GM19395 (cell line): Measurements from ENCODE around the gene HECW1.
"Not testable (repeated sequence)": the region's sequence is repeated elsewhere in the genome, so short reads cannot be mapped to it uniquely, and the experiment has no call there.

Experiments used
- ATAC-seq: cut with Tn5 transposase; IDR thresholded peaks from one replicate; pipeline ENCODE4 v1.9.1; 2021; ENCODE audit warnings: mild to moderate bottlenecking, moderate library complexity; ENCODE audit not compliant: unreplicated experiment

HECW1 gene

DNA sequence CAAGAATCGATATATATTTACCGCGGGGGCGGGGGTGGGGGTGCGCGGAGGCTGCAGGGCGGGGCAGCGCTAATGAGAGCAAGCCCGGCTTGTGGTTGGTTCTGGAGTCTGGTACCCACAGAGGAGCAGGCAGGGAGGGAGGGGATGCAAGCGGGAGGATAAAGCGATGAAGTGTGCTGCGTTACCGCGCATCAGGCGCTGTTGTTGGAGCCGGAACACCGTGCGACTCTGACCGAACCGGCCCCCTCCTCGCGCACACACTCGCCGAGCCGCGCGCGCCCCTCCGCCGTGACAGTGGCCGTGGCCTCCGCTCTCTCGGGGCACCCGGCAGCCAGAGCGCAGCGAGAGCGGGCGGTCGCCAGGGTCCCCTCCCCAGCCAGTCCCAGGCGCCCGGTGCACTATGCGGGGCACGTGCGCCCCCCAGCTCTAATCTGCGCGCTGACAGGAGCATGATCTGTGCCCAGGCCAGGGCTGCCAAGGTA is at the start of gene HECW1:
TSS of gene HECW1 (plus strand) at position 189 of the 482 bp plus-strand sequence. CDS start 131,259 bp downstream, outside the sequence.
- ATAC-seq, result no peak

DNA sequence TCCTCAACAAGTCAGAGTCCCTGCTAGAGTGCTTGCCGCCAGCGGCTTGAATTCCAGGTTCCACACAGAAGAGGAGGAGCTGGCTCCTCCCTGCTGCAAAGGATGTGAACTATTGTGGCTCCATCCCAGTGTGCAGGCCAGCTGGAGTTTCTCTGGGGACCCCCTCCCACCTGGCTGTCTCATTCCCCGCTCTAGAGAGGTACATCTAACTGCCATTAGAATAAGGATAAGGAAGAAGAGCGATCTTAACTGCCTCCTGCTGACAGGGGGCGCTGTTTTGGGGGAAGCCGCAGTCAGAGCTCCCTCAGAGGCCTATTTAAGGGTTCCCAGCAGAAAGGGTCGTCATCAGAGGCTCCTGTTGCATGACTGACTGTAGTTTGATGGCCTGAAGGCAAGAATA is 40.8 kb upstream of the HECW1 start:
- no peak for ATAC-seq

DNA sequence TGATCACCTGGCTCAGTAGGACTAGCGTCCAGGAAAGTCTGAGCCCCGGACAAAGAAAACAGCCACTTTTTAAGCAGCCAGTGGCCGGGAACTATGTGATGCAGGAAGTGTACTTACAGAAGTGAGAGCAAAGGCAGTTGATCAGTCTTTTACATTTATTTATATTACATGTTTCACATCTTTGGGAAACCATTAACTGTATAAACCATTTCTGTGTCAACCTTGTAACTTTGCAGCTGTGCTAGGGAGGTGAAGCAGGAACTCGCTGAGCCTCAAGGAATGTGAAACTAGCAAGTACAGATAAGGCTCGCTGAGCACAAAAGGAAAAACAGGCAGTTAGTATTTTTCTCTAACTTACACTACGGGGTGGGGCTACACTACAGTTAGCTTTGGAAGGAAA is 39.9 kb upstream of the HECW1 start:
- peak; percentile 64 for ATAC-seq

DNA sequence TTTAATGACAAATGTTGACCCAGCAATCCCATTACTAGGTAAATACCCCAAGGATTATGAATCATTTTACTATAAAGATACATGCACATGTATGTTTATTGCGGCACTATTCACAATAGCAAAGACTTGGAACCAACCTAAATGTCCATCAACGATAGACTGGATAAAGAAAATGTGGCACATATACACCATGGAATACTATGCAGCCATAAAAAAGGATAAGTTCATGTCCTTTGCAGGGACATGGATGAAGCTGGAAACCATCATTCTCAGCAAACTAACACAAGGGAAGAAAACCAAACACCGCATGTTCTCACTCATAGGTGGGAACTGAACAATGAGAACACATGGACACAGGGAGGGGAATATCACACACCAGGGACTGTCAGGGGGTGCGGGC is 38.6 kb upstream of the HECW1 start:
- not testable (repeated sequence) for ATAC-seq

DNA sequence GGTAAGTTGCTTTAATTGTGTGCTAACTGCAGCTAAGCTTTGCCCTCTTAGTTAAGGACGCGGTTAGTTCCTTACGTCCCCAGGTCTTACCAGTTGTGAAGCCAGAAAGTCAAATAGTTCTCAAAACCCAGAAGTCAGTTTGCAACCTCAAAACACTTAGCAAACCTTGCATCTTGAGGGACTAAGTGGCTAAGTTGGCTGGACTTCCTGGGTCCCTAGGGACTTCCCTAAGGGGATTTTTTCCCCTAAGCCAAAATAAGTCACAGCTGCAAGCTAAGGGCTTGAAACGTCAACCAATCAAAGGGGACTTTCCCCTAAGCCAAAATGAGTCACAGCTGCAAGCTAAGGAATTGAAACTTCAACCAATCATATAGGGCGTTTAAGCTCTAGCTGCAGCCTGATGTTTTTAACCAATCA is 36.2 kb upstream of the HECW1 start:
- peak; percentile 63 for ATAC-seq

DNA sequence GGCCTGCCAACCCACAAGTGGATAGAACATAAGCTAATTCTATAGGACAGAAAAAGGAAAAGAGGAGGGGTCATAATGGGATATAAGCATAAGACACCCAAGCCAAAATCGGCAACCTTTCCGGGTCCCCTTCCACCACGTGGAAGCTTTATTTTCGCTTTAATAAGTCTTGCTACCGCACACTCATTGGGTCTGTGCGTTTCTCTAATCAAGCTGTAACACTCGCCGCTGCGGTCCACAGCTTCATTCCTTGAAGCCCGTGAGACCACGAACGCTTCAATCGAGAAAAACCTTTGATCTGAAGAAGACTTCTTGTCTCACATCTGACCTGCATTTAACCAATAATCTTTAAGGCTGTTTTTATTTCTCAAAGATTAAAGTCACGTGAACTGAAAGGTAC is 35.8 kb upstream of the HECW1 start:
- ATAC-seq, result no peak

DNA sequence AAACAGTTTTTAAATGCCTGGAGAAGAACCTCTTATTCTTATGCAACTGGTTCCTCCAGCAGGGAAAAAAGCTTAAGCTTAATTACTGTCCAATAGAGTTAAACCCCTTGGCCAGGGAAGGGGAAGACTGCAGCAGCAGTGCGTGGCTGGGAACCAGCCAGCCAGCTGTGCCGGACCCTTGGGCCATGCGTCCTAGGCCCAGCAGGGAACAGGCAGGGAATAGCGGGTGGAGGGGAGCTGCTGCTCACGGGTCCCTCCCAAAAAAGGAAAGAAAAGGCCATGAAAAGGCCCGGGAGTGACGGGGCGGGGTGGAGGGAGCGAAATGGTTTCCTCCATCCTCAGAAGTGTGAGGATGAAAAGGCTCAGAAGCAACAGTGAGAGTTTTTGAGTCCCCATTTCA is 35.2 kb upstream of the HECW1 start:
- no peak for ATAC-seq

DNA sequence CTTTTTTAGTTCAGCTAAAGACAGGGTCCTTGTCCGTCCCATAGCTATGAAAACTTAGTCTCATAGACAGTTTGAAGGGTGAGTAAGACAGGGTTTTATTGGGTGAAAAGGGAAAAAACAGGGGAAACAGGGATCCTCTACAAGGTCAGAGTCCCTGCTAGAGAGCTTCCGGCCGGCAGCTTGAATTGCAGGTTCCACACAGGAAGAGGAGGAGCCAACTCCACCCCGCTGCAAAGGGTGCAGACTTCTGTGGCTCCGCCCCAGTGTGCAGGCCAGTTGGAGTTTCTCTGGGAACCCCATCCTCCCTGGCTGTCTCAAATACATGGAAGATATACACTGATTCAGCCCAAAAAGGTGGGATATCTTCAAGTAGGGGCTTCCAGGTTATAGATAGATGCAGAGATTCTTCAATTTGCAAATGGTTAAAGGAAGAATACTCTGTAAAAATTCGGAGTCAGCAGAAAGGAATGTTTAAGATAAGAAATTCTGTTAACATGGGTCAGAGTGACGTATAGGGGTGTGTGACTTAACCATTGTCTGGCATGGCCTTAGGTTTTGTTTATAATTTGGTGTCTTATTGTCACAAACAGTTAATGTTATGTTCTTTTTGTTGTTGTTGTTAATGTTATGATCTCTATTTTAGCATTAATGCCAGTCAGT is 34.6 kb upstream of the HECW1 start:
- no peak for ATAC-seq

DNA sequence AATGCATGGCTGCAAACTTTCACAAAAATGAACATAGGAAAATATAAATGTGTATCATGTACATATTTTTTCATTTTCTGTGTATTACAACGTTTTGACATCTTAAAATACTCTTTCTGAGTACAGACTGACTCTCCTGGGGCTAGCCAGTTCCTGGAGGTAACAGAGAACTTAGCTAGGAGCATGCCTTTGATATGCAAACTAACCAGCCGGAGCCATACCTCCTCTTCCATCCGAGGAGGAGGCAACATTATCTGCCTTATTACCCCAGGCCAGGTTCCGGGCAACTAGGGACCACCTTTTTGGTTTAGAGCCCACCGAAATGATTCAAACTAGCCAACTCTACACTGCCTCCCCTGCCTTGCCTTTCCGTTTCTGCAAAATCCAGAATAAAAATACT is 33.7 kb upstream of the HECW1 start:
- no peak for ATAC-seq

DNA sequence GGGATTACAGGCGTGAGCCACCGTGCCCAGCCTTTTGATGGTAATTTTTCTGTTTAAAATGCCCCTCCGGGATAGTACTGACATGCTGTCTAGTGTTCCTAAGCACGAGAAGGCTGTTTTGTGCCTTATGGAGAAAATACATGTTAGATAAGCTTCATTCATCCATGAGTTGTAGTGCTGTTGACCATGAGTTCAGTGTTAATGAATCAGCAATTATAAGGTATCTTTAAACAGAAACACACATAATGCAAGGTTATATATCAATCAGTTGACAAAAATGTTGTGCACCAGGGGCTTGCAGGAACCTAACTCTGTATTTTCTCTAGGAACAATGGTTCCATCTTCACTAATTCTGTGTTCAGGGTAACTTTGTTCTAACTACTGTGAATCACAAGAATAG is 30.8 kb upstream of the HECW1 start:
- ATAC-seq, result no peak

DNA sequence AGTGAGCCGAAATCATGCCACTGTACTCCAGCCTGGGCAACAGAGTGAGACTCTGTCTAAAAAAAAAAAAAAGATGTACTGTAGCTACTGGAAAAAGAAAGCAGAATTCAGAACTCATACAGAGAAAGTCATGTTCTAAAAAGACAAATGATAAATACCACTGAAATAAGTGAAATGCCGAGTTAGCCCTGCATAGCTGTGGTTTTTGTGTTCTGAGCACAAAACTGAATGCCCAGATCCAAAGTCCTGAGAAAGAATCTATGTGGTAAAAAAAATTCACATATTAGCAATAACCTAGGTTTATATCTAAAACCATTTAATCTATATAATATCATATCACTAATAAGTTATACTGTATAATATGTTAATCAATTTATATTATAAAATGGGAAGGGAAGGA is 29.3 kb upstream of the HECW1 start:
- no peak for ATAC-seq

DNA sequence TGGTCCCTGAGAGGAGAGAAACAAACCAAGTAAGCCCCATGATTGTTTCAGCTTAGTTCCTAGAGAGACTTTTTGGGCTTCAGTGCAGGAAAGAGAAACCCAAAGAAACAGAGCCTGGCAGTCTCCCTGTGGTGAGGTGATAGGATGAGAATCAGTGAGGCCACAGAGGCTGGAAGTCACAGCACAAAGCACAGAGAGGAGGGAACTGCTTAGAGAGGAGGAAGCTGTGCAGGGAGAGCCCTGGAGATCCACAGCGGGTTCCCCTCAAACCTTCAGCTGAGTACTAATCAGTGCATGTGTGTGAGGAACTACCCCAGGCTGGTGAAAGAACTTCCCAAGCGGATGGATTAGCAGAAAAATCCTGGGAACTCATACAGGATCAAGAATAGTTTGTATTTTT is 27.4 kb upstream of the HECW1 start:
- no peak for ATAC-seq

DNA sequence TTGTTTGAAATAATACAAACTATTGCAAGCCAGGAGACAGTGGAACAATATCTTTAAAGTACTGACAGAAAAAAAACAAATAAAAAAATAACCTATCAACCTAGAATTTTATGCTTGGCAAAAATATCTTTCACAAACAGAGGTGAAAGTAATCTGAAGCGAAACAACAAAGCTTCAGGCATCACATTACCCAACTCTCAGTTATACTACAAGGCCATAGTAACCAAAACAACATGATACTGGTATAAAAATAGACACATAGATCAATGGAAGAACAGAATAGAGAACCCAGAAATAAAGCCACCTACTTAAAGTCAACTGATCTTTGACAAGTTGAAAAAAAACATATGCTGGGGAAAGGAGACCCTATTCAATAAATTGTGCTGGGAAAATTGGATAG is 26.5 kb upstream of the HECW1 start:
- no peak for ATAC-seq

DNA sequence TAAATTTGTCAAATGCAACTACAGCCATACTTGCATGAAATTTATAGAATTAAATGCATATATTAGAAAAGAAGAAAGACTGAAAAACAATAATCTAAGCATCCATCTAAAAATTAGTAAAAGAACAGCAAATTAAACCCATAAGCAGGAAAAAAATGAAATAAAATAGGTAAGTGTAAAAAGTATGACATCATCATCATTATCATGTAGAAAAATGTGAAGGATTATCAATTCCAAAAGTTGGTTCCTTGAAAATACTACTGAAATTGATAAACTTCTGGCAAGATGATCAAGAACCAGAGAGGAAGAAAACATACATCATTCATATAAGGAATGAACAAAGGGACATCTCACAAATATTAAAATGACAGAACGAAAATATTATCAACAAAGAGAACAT is 19.6 kb upstream of the HECW1 start:
- ATAC-seq, result no peak

DNA sequence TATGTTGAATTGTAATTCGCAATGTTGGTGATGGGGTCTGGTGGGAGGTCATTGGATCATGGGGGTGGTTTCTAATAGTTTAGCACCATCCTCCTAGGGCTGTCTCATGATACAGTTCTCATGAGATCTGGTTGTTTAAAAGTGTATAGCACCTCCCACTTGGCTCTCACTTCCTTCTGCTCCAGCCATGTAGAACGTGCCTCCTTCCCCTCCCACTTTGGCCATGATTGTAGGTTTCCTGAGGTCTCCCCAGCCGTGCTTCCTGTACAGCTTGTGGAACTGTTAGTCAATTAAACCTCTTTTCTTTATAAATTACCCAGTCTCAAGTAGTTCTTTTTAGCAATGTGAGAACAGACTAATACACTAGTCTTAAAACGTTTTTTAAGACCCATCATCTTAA is 15.6 kb upstream of the HECW1 start:
- no peak for ATAC-seq

DNA sequence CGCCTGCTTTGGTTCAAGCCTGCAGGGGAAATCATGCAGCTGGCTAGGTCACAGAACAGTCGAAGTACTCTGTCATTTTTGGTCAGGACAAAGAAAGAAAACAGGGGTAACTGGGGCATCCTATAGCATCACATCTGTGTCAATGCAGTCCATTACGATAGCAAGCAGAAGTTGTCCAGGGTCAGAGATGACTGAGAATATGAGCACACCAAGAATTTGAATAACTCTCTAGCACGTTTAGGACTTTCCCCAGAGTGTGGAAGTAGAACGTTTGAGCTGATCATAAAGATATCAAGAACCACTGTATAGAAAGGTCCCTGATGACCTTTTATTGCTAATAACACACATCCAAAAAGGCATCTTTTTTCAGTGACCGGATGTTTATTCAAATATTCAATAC is 12.7 kb upstream of the HECW1 start:
- no peak for ATAC-seq

DNA sequence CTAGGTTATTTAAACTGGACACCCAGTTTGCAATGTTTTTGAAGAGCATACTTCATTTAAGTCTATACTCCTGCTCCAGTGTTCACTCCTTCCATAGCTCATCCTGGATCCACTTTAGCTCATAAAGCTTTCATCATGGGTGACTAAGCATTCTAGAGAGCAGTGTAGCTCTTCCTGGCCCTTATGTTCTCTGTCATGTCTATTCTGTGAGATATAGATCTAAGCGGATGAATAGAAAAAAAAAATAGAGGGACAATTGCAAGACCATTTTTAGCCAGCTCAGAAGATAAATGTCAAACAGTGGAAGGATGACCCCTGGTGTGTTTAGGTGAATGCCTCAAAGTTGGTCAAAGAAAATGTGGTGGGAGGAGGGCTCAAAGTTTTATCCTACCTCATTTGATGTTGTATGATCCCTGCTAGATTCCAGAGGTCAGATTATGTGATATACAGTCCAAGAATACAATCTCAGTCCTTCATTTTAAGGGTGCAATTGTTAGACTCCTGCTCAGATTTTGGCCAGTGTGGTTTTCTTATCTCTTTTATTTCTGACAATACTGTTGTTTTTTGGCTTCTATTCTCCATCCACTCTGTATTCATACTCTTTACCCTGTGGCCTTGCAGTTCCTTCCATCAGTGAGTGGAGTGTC is 7.5 kb upstream of the HECW1 start:
- ATAC-seq, result no peak

DNA sequence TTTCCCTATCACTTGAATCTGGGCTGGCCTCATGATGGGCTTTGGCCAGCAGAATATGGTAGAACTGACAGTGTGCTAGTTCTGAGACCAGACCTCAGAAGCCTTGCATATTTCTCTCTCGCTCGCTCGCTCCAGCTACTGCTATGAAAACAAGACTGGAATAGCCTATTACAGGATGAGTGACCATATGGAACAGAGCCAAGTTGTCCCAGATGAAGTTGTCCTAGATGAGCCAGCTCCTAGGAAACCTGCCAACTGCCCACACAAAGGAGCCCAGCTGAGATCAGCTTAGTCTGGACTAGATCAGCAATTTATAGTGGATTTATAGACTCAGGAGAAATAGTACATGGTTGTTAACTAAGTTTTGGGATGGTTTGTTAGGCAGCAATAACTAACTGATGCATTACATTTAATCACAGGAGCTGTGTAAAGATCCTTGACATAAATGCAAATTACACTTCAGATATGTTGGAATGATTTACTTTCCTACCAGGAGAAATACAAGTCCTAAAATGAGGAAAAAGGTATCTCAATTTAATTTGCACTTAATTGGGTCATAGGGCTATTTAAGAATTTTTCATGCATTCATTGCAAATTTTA is 6.8 kb upstream of the HECW1 start:
- no peak for ATAC-seq

DNA sequence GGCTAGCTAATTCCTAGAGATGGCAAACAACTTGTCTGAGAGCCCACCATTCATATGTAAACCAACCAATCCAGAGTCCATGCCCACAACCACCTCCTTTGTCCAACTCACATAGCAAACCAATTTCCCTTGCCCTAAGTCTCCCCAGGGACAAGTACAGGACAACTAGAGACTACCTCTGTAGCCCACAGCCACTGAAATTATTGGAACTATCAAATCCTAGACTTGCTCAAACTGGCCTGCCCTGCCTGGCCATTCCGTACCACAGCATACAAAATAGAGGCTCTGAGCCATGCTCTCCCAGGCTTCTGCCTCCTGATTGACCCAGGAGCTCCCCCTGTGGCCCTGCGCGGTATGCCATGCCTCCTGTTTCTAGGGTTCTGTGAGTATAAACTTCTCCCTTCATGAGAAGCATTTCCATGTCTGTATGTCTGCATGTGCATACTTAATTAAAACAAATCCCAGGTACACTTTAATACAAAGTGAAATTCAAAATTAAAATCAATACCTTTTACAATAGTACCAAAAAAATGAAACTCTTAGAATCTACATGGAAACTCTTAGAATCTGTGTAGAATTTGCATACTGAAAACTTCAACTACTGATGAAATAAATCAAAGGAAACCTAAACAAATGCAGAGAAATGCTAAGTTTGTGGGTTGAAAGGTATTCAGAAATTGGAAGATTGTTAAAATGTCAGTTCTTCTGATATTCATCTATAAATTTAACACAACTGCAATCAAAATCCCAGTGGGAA is 4.0 kb upstream of the HECW1 start:
- ATAC-seq, result peak; percentile 93

DNA sequence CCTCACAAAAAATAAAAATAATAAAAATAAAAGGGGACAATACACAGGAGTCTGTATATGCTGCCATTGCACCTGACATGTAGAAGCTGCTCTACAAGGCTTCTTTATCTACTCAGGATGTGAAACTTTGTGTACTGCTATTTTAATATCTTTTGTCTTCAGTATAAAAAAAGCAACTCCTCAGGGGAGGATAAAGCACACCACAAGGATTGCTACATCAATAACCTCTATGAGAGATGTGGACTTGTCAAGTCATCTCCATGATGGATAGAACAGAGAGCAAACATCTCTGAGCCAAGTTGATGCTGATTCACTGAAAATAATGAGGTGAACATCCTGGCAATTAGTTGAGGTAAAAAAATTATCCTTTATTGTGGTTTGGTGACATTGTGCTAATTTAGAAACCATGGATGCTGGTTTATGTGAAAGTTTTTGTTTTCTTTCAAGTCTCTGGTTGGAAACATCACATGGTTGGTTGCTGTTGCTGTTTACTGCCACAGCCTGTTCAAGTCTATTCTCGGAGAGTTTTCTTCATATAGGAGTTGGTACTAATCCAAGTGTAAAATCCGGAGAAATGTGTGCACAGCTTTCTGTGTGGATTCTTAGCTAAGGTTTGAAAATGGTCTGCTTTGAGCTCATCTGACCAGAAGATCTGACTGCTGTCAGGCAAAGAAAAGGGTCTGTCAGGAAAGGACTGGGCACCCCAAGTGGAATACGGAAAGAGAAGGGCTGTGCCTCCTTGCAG is 1.5 kb upstream of the HECW1 start:
- no peak for ATAC-seq
